ENCODE data around the gene HCRT.
"Not testable (repeated sequence)": the region's sequence is repeated elsewhere in the genome, so short reads cannot be mapped to it uniquely, and the experiment has no call there.

The HCRT gene, protein sequence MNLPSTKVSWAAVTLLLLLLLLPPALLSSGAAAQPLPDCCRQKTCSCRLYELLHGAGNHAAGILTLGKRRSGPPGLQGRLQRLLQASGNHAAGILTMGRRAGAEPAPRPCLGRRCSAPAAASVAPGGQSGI

GRCh38 chr17:42184713-42185620 is at the start of gene HCRT:
Gene HCRT, minus strand, starts transcription at chr17:42185452. Its CDS starts 87 bp downstream, at chr17:42185365.
- no peak for DNase-seq (ENCODE audit: low spot score)

- no peak for DNase-seq (ENCODE audit: low spot score)
Observed at GRCh38 chr17:42233994-42234393, 48.7 kb upstream of the HCRT start.

- no peak for DNase-seq (ENCODE audit: low spot score)
Observed at GRCh38 chr17:42233156-42233555, 47.9 kb upstream of the HCRT start.

- DNase-seq (ENCODE audit: low spot score): no peak
Observed at GRCh38 chr17:42230225-42230624, 45.0 kb upstream of the HCRT start.

DNA sequence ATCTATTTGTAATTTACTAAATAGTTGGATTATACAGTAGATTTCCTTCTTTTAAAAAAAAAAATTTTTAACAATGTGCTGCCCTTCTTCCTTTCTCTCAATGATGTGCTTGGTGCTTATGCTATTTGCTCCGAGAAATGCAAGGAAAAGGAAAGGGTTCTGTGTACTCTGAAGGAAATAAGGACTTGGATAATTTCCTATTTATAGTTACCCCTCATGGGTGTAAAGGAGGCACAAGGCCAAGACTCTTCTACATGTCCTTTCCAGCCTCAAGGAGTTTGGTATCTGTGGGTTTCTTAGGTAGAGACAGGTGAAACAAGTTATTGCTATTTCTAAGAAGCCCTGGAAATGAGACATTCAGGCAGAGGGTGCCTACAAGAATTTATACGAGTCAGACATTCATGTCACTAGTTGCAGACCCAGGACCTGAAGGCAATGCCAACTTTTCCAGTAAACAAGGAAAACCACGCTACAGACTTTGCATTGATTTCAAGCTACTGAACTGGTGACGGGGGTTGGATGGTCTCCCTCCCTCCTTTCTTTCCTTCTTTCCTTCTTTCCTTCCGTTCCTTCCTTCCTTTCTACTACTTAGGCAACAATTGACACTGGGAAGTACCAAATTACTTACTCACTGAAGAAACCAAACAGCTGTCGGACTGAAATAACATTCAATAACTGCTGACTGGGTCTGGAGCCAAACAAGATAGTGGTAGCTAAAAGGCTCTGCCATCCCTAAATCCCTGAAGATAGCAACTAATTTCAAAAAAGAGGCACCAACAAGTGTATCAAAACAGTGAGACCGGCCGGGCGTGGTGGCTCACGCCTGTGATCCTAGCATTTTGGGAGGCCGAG is 42.8 kb upstream of the HCRT start:
- no peak for DNase-seq (ENCODE audit: low spot score)

GRCh38 chr17:42225646-42226045 is 40.4 kb upstream of the HCRT start:
- no peak for DNase-seq (ENCODE audit: low spot score)

DNA sequence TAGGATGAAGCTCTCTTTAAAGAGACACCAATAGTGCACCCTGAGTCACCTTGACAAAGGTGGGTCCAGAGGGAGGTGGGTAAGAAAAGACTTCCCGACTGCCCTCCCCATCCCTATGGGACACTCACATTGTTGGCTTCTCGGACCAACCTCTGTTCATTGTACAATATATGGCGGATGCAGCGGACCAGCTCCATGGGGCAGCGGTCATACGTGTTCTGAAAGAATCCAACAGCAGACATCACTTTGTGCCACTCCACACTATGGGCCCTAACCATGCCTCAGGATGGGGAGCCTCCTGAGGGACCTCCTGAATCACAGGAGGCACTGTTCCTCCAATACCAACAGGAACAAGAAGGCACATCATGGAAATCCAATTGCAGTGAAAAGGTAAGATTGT is 39.4 kb upstream of the HCRT start:
- DNase-seq (ENCODE audit: low spot score): no peak

- DNase-seq (ENCODE audit: low spot score): peak; percentile 38
Observed at GRCh38 chr17:42221886-42222745, 36.9 kb upstream of the HCRT start.

GRCh38 chr17:42219280-42219679 is 34.0 kb upstream of the HCRT start:
- DNase-seq (ENCODE audit: low spot score): not testable (repeated sequence)

GRCh38 chr17:42214156-42214555 is 28.9 kb upstream of the HCRT start:
- DNase-seq (ENCODE audit: low spot score): no peak

- no peak for DNase-seq (ENCODE audit: low spot score)
Observed at GRCh38 chr17:42212382-42212781, 27.1 kb upstream of the HCRT start.

DNA sequence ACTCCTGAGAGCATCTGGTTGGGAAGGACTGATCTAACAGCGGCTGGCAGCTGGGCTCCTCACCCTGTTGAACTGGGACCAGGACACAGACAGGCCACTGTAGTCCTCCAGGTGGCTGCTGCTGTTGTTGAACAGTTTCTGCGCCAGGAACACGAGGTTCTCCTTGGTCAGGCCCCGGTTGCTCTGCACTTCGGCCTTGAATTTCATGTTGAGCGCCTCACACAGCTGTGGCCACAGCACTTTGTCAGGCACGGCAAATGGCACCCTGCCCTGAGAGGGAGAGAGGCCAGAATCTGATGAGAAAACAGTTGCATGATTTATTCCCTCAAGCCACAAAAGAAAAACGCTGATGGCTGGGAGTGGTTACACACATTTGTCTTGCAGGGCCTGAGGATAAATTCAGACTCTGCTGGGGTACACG is 26.7 kb upstream of the HCRT start:
- DNase-seq (ENCODE audit: low spot score): not testable (repeated sequence)

DNA sequence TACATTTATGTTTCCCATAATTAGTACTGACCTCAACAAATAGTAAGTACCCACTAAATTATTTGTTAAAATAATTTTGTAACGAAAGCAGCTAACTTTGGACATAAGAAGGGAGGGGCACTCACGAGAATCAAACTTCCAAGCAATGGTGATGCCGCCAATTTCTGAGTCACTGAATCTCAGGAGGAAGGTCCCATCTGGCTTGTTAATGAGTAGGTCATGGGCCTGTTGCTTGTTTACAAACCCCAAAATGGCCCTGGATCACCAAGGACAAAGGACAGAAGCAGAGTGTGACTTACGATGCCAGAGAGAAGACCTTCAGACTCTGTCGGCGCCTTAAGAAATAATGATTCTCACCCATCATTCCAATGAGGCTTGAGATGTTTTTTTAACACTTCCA is 24.8 kb upstream of the HCRT start:
- no peak for DNase-seq (ENCODE audit: low spot score)

- DNase-seq (ENCODE audit: low spot score): not testable (repeated sequence)
Observed at GRCh38 chr17:42206153-42206612, 20.9 kb upstream of the HCRT start.

DNA sequence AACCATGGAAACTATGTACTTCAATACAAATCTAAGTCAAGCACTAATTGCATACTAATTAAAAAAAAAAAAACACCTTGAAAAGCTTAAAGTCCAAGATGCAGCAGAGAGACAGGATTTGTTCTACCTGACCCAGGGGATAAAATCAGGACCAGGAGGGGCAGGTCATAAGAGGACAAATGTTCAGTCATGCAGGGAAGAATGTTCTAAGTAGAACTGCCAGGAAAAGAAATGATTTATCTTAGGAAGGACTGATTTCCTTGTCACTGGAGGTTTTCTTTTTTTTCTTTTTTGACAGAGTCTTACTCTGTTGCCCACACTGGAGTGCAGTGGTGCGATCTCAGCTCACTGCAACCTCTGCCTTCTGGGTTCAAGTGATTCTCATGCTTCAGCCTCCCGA is 18.1 kb upstream of the HCRT start:
- no peak for DNase-seq (ENCODE audit: low spot score)

GRCh38 chr17:42202696-42203095 is 17.4 kb upstream of the HCRT start:
- DNase-seq (ENCODE audit: low spot score): no peak

DNA sequence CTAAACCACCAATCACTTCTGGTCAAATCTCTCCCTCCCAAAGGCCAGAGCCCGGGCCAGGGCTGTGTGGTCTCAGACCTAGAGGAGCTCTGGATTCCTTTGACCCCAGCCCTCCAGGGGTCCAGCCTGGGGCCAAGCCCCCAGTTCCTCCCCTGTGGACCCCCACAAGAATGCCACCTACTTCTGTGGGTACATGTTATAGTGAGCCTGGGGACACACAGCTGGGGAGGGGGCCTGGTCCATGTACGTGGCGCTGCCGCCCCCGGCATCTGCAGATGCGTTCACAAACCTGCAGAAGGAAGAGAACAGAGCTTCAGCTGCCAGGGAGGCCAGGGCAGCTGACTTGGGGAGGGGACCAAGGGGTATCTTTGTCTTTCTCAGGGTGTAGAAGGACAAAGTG is 16.9 kb upstream of the HCRT start:
- DNase-seq (ENCODE audit: low spot score): no peak

GRCh38 chr17:42201458-42201772 is 16.2 kb upstream of the HCRT start:
- DNase-seq (ENCODE audit: low spot score): no peak

GRCh38 chr17:42200706-42201457 is 15.6 kb upstream of the HCRT start:
- DNase-seq (ENCODE audit: low spot score): no peak

- no peak for DNase-seq (ENCODE audit: low spot score)
Observed at GRCh38 chr17:42199416-42200011, 14.3 kb upstream of the HCRT start.

GRCh38 chr17:42198897-42199296 is 13.6 kb upstream of the HCRT start:
- DNase-seq (ENCODE audit: low spot score): no peak
